SJCRH30 (cell line): Measurements from ENCODE around the gene MTARC1. TPM values are rescaled to one million over a fixed set of nuclear protein-coding genes. Genes with fewer than 3 reads are reported as not detected.

Experiments
- DNase-seq, 2 experiments: peaks; one replicate each; pipeline ENCODE4 v3.0.0-alpha.2; 2015 to 2020
- H3K27ac ChIP-seq: fragments of 250-450 bp; sonication (Bioruptor Pico); 2 replicates; pipeline ENCODE4 v1.5.1; 2020; ENCODE audit warnings: mild to moderate bottlenecking, moderate library complexity
- H3K27me3 ChIP-seq: fragments of 250-450 bp; sonication (Bioruptor Pico); 2 replicates; pipeline ENCODE4 v1.5.1; 2020; ENCODE audit warnings: mild to moderate bottlenecking, moderate library complexity
- H3K36me3 ChIP-seq: fragments of 250-450 bp; sonication (Bioruptor Pico); 2 replicates; pipeline ENCODE4 v1.5.1; 2020; ENCODE audit warnings: mild to moderate bottlenecking, moderate library complexity
- H3K4me1 ChIP-seq: fragments of 250-450 bp; sonication (Bioruptor Pico); 2 replicates; pipeline ENCODE4 v1.5.1; 2020; ENCODE audit warnings: mild to moderate bottlenecking, moderate library complexity
- H3K4me3 ChIP-seq: fragments of 250-450 bp; sonication (Bioruptor Pico); 2 replicates; pipeline ENCODE4 v1.5.1; 2020; ENCODE audit warnings: mild to moderate bottlenecking, moderate library complexity
- H3K9me3 ChIP-seq: fragments of 250-450 bp; sonication (Bioruptor Pico); replicated peaks from 2 replicates; pipeline ENCODE4 v1.5.1; 2020; ENCODE audit warnings: mild to moderate bottlenecking, moderate library complexity
- total RNA-seq: library from RNA; depleted of rRNA; stranded (reverse); fragments of >200 nt; shearing (Covaris generic); gene quantifications from 2 replicates; pipeline ENCODE4 v1.2.3, GENCODE V29; 2014; rRNA removed

Gene MTARC1
- total RNA-seq = 1.5 and 1.6 TPM in 2 replicates

DNA sequence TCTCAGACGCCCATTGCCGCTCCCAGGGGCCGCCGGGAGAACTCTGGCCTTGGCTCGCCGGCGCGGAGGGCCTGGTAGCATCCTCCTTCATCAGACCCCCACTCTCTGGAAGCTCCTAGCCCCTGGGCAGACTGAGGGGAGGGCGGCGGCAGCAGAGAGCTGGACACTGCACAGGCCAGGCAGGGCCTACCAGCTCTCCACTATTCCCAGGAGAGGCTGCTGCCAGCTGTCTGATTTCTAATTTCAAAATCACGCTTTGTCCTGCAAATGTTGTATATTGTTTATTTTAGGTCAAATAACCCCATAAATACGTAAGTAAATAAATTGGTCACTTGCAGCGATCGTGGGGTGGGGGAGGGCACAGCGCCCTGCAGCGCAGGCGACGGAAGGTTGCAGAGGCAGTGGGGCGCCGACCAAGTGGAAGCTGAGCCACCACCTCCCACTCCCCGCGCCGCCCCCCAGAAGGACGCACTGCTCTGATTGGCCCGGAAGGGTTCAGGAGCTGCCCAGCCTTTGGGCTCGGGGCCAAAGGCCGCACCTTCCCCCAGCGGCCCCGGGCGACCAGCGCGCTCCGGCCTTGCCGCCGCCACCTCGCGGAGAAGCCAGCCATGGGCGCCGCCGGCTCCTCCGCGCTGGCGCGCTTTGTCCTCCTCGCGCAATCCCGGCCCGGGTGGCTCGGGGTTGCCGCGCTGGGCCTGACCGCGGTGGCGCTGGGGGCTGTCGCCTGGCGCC, at the start of gene MTARC1:
MTARC1 (plus strand) TSS at position 577 of the 732 bp plus-strand sequence; CDS start at position 609, 32 bp downstream.
- no peaks in the 10 kb centered on the region for H3K36me3 ChIP-seq
- peak within 1 kb of the TSS; percentile 50 for H3K4me3 ChIP-seq
- DNase-seq = peak; percentile 56 to 62
- peak within 1 kb of the TSS; percentile 27; the same call in 1 of the 2 replicates for H3K27ac ChIP-seq
- H3K4me1 ChIP-seq = no peaks in the 10 kb centered on the region
- H3K9me3 ChIP-seq = no peaks in the 10 kb centered on the region; the same call in 1 of the 2 replicates
- H3K27me3 ChIP-seq = no peaks in the 10 kb centered on the region

GRCh38 chr1:220741349-220741748, 45.4 kb upstream of the MTARC1 start:
- Histone ChIP-seq H3K4me1 (peaks cover under 1% of the 10 kb centered on the region; the same call in 1 of the 2 replicates), H3K27ac (no peak overlapping the region), H3K36me3 (no peaks in the 10 kb centered on the region), H3K27me3 (no peaks in the 10 kb centered on the region), H3K4me3 (no peak overlapping the region), H3K9me3 (no peaks in the 10 kb centered on the region)
- DNase-seq = no peak

DNA sequence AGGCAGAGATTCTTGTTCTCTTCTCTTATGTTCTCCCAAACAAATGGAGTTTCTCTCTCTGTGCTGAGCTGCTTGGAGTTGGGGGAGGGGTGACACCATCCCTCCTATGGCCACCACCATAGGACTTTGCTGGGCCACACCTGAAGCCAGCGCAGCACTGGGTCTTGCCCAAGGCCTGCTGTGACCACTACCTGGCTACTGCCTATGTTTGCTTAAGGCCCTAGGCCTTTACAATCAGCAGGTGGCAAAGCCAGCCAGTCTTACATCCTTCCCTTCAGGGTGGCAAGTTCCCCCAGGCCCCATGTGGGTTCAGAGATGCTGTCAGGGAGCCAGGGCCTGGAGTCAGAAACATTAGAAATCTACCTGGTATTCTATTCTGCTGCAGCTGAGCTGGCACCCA, 44.9 kb upstream of the MTARC1 start:
- H3K4me3 ChIP-seq = no peak overlapping the region
- no peaks in the 10 kb centered on the region for H3K36me3 ChIP-seq
- no peak overlapping the region for H3K27ac ChIP-seq
- peaks cover 5% of the 10 kb centered on the region; the same call in 1 of the 2 replicates for H3K4me1 ChIP-seq
- H3K9me3 ChIP-seq = no peaks in the 10 kb centered on the region
- H3K27me3 ChIP-seq = no peaks in the 10 kb centered on the region
- DNase-seq = no peak

GRCh38 chr1:220742520-220742919, 44.2 kb upstream of the MTARC1 start:
- no peaks in the 10 kb centered on the region for H3K27me3 ChIP-seq
- H3K4me3 ChIP-seq = no peak overlapping the region
- no peak overlapping the region for H3K27ac ChIP-seq
- no peak for DNase-seq
- no peaks in the 10 kb centered on the region for H3K36me3 ChIP-seq
- H3K4me1 ChIP-seq = peaks cover 11% of the 10 kb centered on the region; the same call in 1 of the 2 replicates
- no peaks in the 10 kb centered on the region for H3K9me3 ChIP-seq

DNA sequence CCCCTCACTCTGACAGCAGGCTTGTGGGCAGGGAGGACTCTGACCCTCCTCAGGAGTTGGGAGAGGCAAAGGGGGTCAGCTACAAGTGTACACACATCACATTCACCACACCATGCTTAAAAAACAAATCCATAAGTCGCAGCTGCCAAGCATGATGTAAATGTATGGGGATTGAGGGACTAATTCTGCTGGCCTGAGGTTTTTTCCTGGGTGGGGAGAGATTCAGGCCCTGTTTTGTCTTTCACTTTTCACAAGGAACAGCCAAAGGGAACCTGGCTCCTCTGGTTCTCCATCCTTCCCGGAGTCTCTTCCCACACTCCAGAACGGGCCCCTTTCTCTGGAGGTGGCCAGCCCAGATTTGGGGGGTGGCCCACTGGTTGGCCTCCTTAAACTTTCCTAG, 39.9 kb upstream of the MTARC1 start:
- no peaks in the 10 kb centered on the region for H3K36me3 ChIP-seq
- H3K4me1 ChIP-seq = peaks cover 11% of the 10 kb centered on the region; the same call in 1 of the 2 replicates
- H3K4me3 ChIP-seq = peak overlapping the region; percentile 81
- H3K27me3 ChIP-seq = no peaks in the 10 kb centered on the region
- peak overlapping the region; percentile 75; the same call in 1 of the 2 replicates for H3K27ac ChIP-seq
- H3K9me3 ChIP-seq = no peaks in the 10 kb centered on the region
- peak in 1 of 2 experiments; percentile 13 for DNase-seq

- peak; percentile 48 to 70 for DNase-seq
- Histone ChIP-seq H3K4me3 (peak overlapping the region; percentile 81), H3K27me3 (no peaks in the 10 kb centered on the region), H3K27ac (peak overlapping the region; percentile 75), H3K36me3 (no peaks in the 10 kb centered on the region), H3K4me1 (peaks cover 11% of the 10 kb centered on the region; the same call in 1 of the 2 replicates), H3K9me3 (no peaks in the 10 kb centered on the region)
These were observed 39.1 kb upstream of the MTARC1 start for GRCh38 chr1:220747437-220748088.

GRCh38 chr1:220748089-220748934, 38.4 kb upstream of the MTARC1 start, which contains the start of gene MTARC2:
MTARC2 (plus strand) TSS chr1:220748322; CDS start chr1:220748532, 210 bp downstream.
- Histone ChIP-seq H3K27me3 (no peaks in the 10 kb centered on the region), H3K4me1 (peaks cover 11% of the 10 kb centered on the region; the same call in 1 of the 2 replicates), H3K9me3 (no peaks in the 10 kb centered on the region), H3K27ac (peak within 1 kb of the TSS; percentile 75), H3K36me3 (no peaks in the 10 kb centered on the region), H3K4me3 (peak within 1 kb of the TSS; percentile 81)
- peak; percentile 90 to 93 for DNase-seq

DNA sequence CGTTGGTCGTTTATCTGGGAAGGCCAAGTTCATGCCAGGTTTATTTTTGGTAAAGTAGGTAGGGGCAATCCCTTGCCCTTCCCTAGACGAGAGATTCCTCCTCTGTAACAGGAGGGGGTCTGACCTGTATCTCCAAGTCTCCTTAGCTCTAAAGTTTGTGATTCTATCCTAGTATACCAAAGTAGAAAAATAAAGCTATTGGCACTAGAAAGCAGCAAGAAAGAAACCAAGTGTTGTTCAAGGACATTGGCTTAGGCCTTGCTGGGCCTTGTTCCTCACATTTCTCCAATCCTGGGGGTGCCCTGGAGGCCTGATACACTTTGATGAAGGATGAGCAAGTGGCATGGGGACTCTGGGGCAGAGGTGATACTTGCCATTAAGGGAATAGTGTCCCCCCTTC, 37.8 kb upstream of the MTARC1 start:
- H3K4me1 ChIP-seq = peaks cover 11% of the 10 kb centered on the region; the same call in 1 of the 2 replicates
- no peaks in the 10 kb centered on the region for H3K9me3 ChIP-seq
- H3K27me3 ChIP-seq = no peaks in the 10 kb centered on the region
- H3K27ac ChIP-seq = no peak overlapping the region
- H3K36me3 ChIP-seq = no peaks in the 10 kb centered on the region
- H3K4me3 ChIP-seq = peak overlapping the region; percentile 81
- peak in 1 of 2 experiments; percentile 11 for DNase-seq

DNA sequence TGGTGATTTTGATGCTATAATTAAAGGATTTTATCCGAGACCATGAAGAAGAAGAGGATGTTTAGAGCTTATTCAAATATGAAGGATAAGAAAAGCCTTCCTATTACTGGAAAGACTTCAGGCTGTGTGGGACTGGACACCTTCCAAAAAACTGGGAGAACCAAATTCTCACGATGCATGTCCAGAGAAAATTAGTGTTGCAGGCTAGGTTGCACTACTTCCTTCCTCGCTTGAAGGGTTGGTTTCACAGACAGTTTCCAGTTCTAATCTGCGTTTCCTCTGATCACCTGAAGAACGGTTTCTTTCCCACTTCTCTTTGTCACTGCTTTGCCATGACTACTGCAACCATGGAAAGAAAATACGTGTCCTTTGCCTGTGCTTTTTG, 36.6 kb upstream of the MTARC1 start:
- DNase-seq = no peak
- Histone ChIP-seq H3K4me1 (peaks cover 11% of the 10 kb centered on the region; the same call in 1 of the 2 replicates), H3K9me3 (no peaks in the 10 kb centered on the region), H3K36me3 (0 out of 2 replicates have a peak, but pooled peaks cover 2% of the 10 kb centered on the region), H3K4me3 (no peak overlapping the region), H3K27me3 (no peaks in the 10 kb centered on the region), H3K27ac (no peak overlapping the region)

DNA sequence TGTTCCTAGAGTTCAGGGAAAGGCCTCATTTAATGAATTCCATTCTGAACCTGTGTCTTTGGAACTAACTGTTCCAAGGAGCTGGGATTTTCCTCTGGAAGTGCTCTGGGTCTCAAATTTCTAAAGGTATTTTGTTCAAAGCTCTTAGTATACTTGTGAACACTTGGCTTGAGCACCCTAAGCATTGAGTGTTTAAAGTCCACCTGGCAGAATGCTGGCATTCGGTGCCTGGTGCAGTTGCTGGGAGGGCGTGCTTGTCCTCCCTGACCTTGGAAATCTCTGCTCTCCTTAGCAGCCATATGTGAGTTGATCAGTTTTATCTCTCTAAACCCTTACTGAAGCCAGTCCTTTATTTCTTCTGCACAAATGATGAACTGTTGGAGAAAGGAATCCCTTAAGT, 35.6 kb upstream of the MTARC1 start:
- no peak for DNase-seq
- H3K27me3 ChIP-seq = no peaks in the 10 kb centered on the region
- H3K27ac ChIP-seq = no peak overlapping the region
- H3K4me1 ChIP-seq = peaks cover 11% of the 10 kb centered on the region; the same call in 1 of the 2 replicates
- no peaks in the 10 kb centered on the region for H3K9me3 ChIP-seq
- H3K4me3 ChIP-seq = no peak overlapping the region
- H3K36me3 ChIP-seq = peaks cover 7% of the 10 kb centered on the region

GRCh38 chr1:220754212-220754917, 32.3 kb upstream of the MTARC1 start:
- H3K27me3 ChIP-seq = no peaks in the 10 kb centered on the region
- no peaks in the 10 kb centered on the region for H3K9me3 ChIP-seq
- no peak for DNase-seq
- no peak overlapping the region for H3K4me3 ChIP-seq
- no peaks in the 10 kb centered on the region for H3K4me1 ChIP-seq
- H3K36me3 ChIP-seq = peaks cover 11% of the 10 kb centered on the region
- no peak overlapping the region for H3K27ac ChIP-seq

GRCh38 chr1:220754918-220755295, 31.8 kb upstream of the MTARC1 start:
- Histone ChIP-seq H3K27me3 (no peaks in the 10 kb centered on the region), H3K36me3 (peaks cover 11% of the 10 kb centered on the region), H3K4me1 (no peaks in the 10 kb centered on the region), H3K27ac (no peak overlapping the region), H3K9me3 (no peaks in the 10 kb centered on the region), H3K4me3 (no peak overlapping the region)
- DNase-seq = no peak

GRCh38 chr1:220755309-220755708, 31.4 kb upstream of the MTARC1 start:
- Histone ChIP-seq H3K27me3 (no peaks in the 10 kb centered on the region), H3K27ac (no peak overlapping the region), H3K36me3 (peaks cover 11% of the 10 kb centered on the region), H3K9me3 (no peaks in the 10 kb centered on the region), H3K4me1 (no peaks in the 10 kb centered on the region), H3K4me3 (no peak overlapping the region)
- no peak for DNase-seq

- no peak for DNase-seq
- no peak overlapping the region for H3K27ac ChIP-seq
- no peaks in the 10 kb centered on the region for H3K4me1 ChIP-seq
- H3K4me3 ChIP-seq = no peak overlapping the region
- H3K27me3 ChIP-seq = no peaks in the 10 kb centered on the region
- peaks cover 11% of the 10 kb centered on the region for H3K36me3 ChIP-seq
- no peaks in the 10 kb centered on the region for H3K9me3 ChIP-seq
These were observed 29.3 kb upstream of the MTARC1 start for GRCh38 chr1:220757441-220757840.
